ENCODE measurements around the gene IKZF1. TPM values are rescaled to one million over a fixed set of nuclear protein-coding genes. Genes with fewer than 3 reads are reported as not detected.
A peak's percentile ranks its signal among the peaks of the same experiment; 100 is the strongest.

IKZF1 gene
- total and polyA plus RNA-seq, 9 of the 15 experiments (the other 6 are each of a cell fraction or from before 2014, with no cell fraction given): 12.6 to 85.3 (median 44.7) TPM

DNA sequence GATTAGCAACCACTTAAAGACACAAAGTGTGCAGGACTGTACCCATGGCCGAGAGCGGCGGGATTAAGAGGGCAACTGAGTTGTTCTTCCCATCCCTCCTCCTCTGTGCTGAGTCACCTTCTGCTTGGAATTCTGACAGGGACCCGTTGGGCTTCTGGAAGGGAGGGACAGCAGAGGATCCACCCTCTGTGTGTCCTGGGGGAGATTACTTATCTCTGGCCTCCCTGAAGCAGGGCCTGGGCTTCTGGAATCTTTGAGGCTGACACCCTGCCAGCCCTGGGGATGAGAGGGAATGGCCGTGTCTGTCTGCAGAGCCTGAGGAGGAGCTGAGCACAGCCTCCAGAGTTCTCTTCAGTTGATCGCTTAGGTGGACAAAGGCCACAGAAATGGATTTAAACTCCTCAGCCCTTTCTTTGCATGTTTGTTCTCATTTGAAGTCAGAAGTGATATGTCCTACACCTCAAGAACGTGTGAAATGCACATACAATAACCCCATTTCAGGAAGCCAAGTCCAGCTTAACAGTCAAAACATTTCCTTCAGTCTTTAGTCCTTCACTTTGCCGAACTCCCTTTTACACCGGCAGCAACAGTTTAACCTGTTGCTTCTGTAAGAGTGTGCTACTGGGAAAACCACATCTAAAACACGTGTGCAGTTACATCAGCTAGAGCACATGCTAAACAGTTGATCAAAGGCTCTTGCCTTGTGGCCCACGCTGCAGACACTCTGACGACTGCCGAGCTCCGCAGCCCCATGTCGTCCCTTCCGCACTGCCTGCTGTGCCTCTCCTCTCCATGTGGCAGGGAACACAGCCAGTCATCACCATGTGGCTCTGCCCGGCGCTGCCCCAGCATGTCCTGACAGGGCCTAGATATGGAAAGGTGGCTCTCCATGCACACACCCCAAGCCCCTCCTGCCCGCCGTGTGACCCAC is 55.7 kb downstream of the IKZF1 start (continued):
- TF ChIP-seq, protein P1, sequence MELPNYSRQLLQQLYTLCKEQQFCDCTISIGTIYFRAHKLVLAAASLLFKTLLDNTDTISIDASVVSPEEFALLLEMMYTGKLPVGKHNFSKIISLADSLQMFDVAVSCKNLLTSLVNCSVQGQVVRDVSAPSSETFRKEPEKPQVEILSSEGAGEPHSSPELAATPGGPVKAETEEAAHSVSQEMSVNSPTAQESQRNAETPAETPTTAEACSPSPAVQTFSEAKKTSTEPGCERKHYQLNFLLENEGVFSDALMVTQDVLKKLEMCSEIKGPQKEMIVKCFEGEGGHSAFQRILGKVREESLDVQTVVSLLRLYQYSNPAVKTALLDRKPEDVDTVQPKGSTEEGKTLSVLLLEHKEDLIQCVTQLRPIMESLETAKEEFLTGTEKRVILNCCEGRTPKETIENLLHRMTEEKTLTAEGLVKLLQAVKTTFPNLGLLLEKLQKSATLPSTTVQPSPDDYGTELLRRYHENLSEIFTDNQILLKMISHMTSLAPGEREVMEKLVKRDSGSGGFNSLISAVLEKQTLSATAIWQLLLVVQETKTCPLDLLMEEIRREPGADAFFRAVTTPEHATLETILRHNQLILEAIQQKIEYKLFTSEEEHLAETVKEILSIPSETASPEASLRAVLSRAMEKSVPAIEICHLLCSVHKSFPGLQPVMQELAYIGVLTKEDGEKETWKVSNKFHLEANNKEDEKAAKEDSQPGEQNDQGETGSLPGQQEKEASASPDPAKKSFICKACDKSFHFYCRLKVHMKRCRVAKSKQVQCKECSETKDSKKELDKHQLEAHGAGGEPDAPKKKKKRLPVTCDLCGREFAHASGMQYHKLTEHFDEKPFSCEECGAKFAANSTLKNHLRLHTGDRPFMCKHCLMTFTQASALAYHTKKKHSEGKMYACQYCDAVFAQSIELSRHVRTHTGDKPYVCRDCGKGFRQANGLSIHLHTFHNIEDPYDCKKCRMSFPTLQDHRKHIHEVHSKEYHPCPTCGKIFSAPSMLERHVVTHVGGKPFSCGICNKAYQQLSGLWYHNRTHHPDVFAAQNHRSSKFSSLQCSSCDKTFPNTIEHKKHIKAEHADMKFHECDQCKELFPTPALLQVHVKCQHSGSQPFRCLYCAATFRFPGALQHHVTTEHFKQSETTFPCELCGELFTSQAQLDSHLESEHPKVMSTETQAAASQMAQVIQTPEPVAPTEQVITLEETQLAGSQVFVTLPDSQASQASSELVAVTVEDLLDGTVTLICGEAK (IDR thresholded peaks at IDR 0.05): no peak; the same call in 1 of the 2 replicates
- TF ChIP-seq, protein P1 (CRISPR knock-in tag; IDR thresholded peaks at IDR 0.05): no peak
- TF ChIP-seq, protein P2, sequence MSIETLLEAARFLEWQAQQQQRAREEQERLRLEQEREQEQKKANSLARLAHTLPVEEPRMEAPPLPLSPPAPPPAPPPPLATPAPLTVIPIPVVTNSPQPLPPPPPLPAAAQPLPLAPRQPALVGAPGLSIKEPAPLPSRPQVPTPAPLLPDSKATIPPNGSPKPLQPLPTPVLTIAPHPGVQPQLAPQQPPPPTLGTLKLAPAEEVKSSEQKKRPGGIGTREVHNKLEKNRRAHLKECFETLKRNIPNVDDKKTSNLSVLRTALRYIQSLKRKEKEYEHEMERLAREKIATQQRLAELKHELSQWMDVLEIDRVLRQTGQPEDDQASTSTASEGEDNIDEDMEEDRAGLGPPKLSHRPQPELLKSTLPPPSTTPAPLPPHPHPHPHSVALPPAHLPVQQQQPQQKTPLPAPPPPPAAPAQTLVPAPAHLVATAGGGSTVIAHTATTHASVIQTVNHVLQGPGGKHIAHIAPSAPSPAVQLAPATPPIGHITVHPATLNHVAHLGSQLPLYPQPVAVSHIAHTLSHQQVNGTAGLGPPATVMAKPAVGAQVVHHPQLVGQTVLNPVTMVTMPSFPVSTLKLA (conservative IDR thresholded peaks at IDR 0.05): peak; percentile 37 to 48; a peak in 2 of 4 replicates
- TF ChIP-seq MCM7 (IDR thresholded peaks at IDR 0.05) (no peak), TGIF2 (CRISPR knock-in tag; IDR thresholded peaks at IDR 0.05) (no peak), ZNF76 (CRISPR knock-in tag; IDR thresholded peaks at IDR 0.05; ENCODE audit: borderline replicate concordance) (peak; percentile 64; the same call in 1 of the 2 replicates), GTF2E2 (tag; IDR thresholded peaks at IDR 0.05) (no peak), CC2D1A (IDR thresholded peaks at IDR 0.05) (no peak), NCOA4 (IDR thresholded peaks at IDR 0.05; ENCODE audit: partially characterized antibody) (no peak), ZSCAN32 (CRISPR knock-in tag; IDR thresholded peaks at IDR 0.05) (no peak), ZNF253 (CRISPR knock-in tag; conservative IDR thresholded peaks at IDR 0.05) (no peak), ZFP1 (CRISPR knock-in tag; IDR thresholded peaks at IDR 0.05) (no peak; the same call in 1 of the 2 replicates), CXXC5 (CRISPR knock-in tag; IDR thresholded peaks at IDR 0.05) (peak; percentile 72)
- TF ChIP-seq, protein P3, sequence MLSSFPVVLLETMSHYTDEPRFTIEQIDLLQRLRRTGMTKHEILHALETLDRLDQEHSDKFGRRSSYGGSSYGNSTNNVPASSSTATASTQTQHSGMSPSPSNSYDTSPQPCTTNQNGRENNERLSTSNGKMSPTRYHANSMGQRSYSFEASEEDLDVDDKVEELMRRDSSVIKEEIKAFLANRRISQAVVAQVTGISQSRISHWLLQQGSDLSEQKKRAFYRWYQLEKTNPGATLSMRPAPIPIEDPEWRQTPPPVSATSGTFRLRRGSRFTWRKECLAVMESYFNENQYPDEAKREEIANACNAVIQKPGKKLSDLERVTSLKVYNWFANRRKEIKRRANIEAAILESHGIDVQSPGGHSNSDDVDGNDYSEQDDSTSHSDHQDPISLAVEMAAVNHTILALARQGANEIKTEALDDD (IDR thresholded peaks at IDR 0.05): no peak
- TF ChIP-seq, protein P4, sequence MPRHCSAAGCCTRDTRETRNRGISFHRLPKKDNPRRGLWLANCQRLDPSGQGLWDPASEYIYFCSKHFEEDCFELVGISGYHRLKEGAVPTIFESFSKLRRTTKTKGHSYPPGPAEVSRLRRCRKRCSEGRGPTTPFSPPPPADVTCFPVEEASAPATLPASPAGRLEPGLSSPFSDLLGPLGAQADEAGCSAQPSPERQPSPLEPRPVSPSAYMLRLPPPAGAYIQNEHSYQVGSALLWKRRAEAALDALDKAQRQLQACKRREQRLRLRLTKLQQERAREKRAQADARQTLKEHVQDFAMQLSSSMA (CRISPR knock-in tag; IDR thresholded peaks at IDR 0.05): no peak
